ENCODE results near the gene ABCC4.

The ABCC4 gene

GRCh38 chr13:94987081-94987480 lies 314.2 kb downstream of the ABCC4 start:
- DNase-seq, result no peak

GRCh38 chr13:94984958-94985357 lies 316.3 kb downstream of the ABCC4 start:
- DNase-seq, result no peak

- no peak for DNase-seq
Measured at GRCh38 chr13:94978516-94978915, 322.7 kb downstream of the ABCC4 start.

GRCh38 chr13:94974015-94974951 lies 327.0 kb downstream of the ABCC4 start:
- no peak for DNase-seq

GRCh38 chr13:94972262-94972661 lies 329.0 kb downstream of the ABCC4 start:
- no peak for DNase-seq
